Activated B cell treated with CpG ODN at 0.5 μM for 24 hours (primary cell): ENCODE results near the gene ACOT12. TPM values are rescaled to one million over a fixed set of nuclear protein-coding genes. Genes with fewer than 3 reads are reported as not detected.

ENCODE experiments used
- ATAC-seq: fragments of 200-7000 bp; cut with Tn5 transposase; one replicate; pipeline ENCODE4 v1.10.0; 2021; ENCODE audit warnings: low read depth, mild to moderate bottlenecking, moderate library complexity
- CTCF ChIA-PET: fragments of 350-600 bp; sonication (Branson Sonifier 250); formaldehyde crosslinking; loops from one replicate; lab custom pipeline; 2021; ENCODE audit warnings: antibody characterized with exemption; lab: Charles Lee
- POLR2A ChIA-PET: fragments of 350-600 bp; sonication (Branson Sonifier 250); formaldehyde crosslinking; loops from one replicate; lab custom pipeline; 2021; ENCODE audit warnings: antibody characterized with exemption; lab: Charles Lee
- DNase-seq: peaks from one replicate; pipeline ENCODE4 v3.0.0; 2022
- H3K27ac Mint-ChIP-seq: one replicate; pipeline ENCODE4 v1.8.0; 2020; ENCODE audit warnings: mixed read lengths
- H3K27me3 Mint-ChIP-seq: one replicate; pipeline ENCODE4 v1.8.0; 2021; ENCODE audit warnings: mixed read lengths
- H3K36me3 Mint-ChIP-seq: one replicate; pipeline ENCODE4 v1.8.0; 2021; ENCODE audit warnings: low read depth, mixed read lengths
- H3K4me1 Mint-ChIP-seq: one replicate; pipeline ENCODE4 v1.8.0; 2021; ENCODE audit warnings: mixed read lengths
- H3K4me3 Mint-ChIP-seq: one replicate; pipeline ENCODE4 v1.8.0; 2020; ENCODE audit warnings: mild to moderate bottlenecking, mixed read lengths
- H3K9me3 Mint-ChIP-seq: one replicate; pipeline ENCODE4 v1.8.0; 2020; ENCODE audit warnings: mixed read lengths
- CTCF ChIP-seq: fragments of 200-600 bp; IDR thresholded peaks from one replicate; pipeline ENCODE4 v1.8.0; 2022; ENCODE audit warnings: antibody characterized with exemption, mild to moderate bottlenecking
- intact Hi-C: fragments of 100-400 bp; cut with micrococcal nuclease; formaldehyde crosslinking; loops from one replicate; pipeline ENCODE4 v1.15.1; 2024
- total RNA-seq: library from RNA; stranded (reverse); gene quantifications from 2 replicates; pipeline ENCODE4 v1.2.3, GENCODE V29; 2022

The ACOT12 gene
- total RNA-seq, 1 donor from 2014 or later = not detected

GRCh38 chr5:81313686-81314085, 80.2 kb downstream of the ACOT12 start:
- intact Hi-C loops = no loop called here
- no peaks in the 10 kb centered on the region for H3K4me1 Mint-ChIP-seq
- peaks cover 54% of the 10 kb centered on the region for H3K36me3 Mint-ChIP-seq
- no peaks in the 10 kb centered on the region for H3K27me3 Mint-ChIP-seq
- ChIA-PET CTCF (no interaction called here), POLR2A (no interaction called here)
- H3K27ac Mint-ChIP-seq = no peak overlapping the region
- DNase-seq = no peak
- no peak for TF ChIP-seq CTCF
- no peak overlapping the region for H3K4me3 Mint-ChIP-seq
- no peaks in the 10 kb centered on the region for H3K9me3 Mint-ChIP-seq
- ATAC-seq = no peak

DNA sequence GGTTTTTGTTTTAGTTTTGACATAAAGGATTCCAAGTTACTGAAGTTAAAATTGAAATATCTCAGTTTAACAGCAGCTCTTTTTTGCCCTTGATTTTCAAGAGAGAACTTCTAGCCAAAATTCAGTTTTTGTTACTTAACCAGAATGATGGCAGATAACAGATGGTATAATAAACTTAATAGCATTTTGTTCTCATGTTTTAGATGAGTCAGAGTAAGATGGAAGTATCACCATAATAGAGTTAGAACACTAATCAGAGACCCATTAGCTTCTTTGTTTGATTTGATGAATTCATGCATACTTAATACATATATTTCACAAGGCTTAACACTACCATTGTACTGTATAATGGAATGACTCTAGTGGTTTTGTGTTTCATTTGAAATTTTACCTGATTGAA, 80.7 kb downstream of the ACOT12 start:
- Mint-ChIP-seq H3K4me1 (no peaks in the 10 kb centered on the region), H3K36me3 (peaks cover 55% of the 10 kb centered on the region), H3K4me3 (no peak overlapping the region), H3K27ac (no peak overlapping the region), H3K27me3 (no peaks in the 10 kb centered on the region), H3K9me3 (no peaks in the 10 kb centered on the region)
- CTCF ChIA-PET = no interaction called here
- no peak for ATAC-seq
- no peak for DNase-seq
- intact Hi-C loops = no loop called here
- POLR2A ChIA-PET = no interaction called here
- TF ChIP-seq CTCF = no peak

GRCh38 chr5:81310402-81311063, 83.4 kb downstream of the ACOT12 start:
- POLR2A ChIA-PET = no interaction called here
- Mint-ChIP-seq H3K36me3 (peaks cover 58% of the 10 kb centered on the region), H3K27ac (no peak overlapping the region), H3K27me3 (no peaks in the 10 kb centered on the region), H3K9me3 (no peaks in the 10 kb centered on the region), H3K4me1 (peaks cover 2% of the 10 kb centered on the region), H3K4me3 (no peak overlapping the region)
- DNase-seq (no peak), ATAC-seq (no peak)
- intact Hi-C loops = no loop called here
- no peak for TF ChIP-seq CTCF
- CTCF ChIA-PET = no interaction called here

- peaks cover 55% of the 10 kb centered on the region for H3K36me3 Mint-ChIP-seq
- H3K9me3 Mint-ChIP-seq = no peaks in the 10 kb centered on the region
- no peaks in the 10 kb centered on the region for H3K27me3 Mint-ChIP-seq
- no peak for TF ChIP-seq CTCF
- CTCF ChIA-PET = no interaction called here
- no peak for ATAC-seq
- POLR2A ChIA-PET = no interaction called here
- DNase-seq = no peak
- intact Hi-C loops = loop anchor here (10.0 kb wide), 1 partner anchor 1314 kb away; the partner anchor contains the start of gene MTX3
- peaks cover 2% of the 10 kb centered on the region for H3K4me1 Mint-ChIP-seq
- no peak overlapping the region for H3K4me3 Mint-ChIP-seq
- H3K27ac Mint-ChIP-seq = no peak overlapping the region
Observed at GRCh38 chr5:81308836-81309235, 85.1 kb downstream of the ACOT12 start.

- CTCF ChIA-PET = no interaction called here
- ATAC-seq = no peak
- intact Hi-C loops = loop anchor here (10.0 kb wide), 1 partner anchor 1311 kb away; the partner anchor contains the start of gene MTX3
Observed at GRCh38 chr5:81305785-81306184, 88.1 kb downstream of the ACOT12 start.

More at GRCh38 chr5:81305785-81306184, 88.1 kb downstream of the ACOT12 start:
- Mint-ChIP-seq H3K27ac (no peak overlapping the region), H3K4me3 (no peak overlapping the region), H3K36me3 (peaks cover 40% of the 10 kb centered on the region), H3K27me3 (no peaks in the 10 kb centered on the region), H3K4me1 (peaks cover 17% of the 10 kb centered on the region), H3K9me3 (no peaks in the 10 kb centered on the region)
- POLR2A ChIA-PET = no interaction called here
- DNase-seq = no peak
- TF ChIP-seq CTCF = no peak
